ENCODE measurements around the gene PPP1R12B.
"Not testable (repeated sequence)": the region's sequence is repeated elsewhere in the genome, so short reads cannot be mapped to it uniquely, and the experiment has no call there.

The PPP1R12B gene

GRCh38 chr1:202540014-202540413, 191.5 kb downstream of the PPP1R12B start:
- DNase-seq: no peak

- no peak for DNase-seq
Observed at GRCh38 chr1:202540448-202540847, 191.9 kb downstream of the PPP1R12B start.

GRCh38 chr1:202540858-202541257, 192.4 kb downstream of the PPP1R12B start:
- not testable (repeated sequence) for DNase-seq

GRCh38 chr1:202542415-202542814, 193.9 kb downstream of the PPP1R12B start:
- not testable (repeated sequence) for DNase-seq

GRCh38 chr1:202543537-202543936, 195.0 kb downstream of the PPP1R12B start:
- DNase-seq: not testable (repeated sequence)

- not testable (repeated sequence) for DNase-seq
Observed at GRCh38 chr1:202544766-202545449, 196.4 kb downstream of the PPP1R12B start.

GRCh38 chr1:202545647-202546303, 197.3 kb downstream of the PPP1R12B start:
- not testable (repeated sequence) for DNase-seq

GRCh38 chr1:202546377-202546776, 197.9 kb downstream of the PPP1R12B start:
- DNase-seq: not testable (repeated sequence)

GRCh38 chr1:202546796-202547195, 198.3 kb downstream of the PPP1R12B start:
- DNase-seq: not testable (repeated sequence)

- no peak for DNase-seq
Observed at GRCh38 chr1:202547215-202547614, 198.7 kb downstream of the PPP1R12B start.

GRCh38 chr1:202550088-202550487, 201.6 kb downstream of the PPP1R12B start:
- DNase-seq: not testable (repeated sequence)

GRCh38 chr1:202551683-202552082, 203.2 kb downstream of the PPP1R12B start:
- DNase-seq: no peak

- DNase-seq: not testable (repeated sequence)
Observed at GRCh38 chr1:202552615-202553014, 204.1 kb downstream of the PPP1R12B start.

GRCh38 chr1:202553078-202553477, 204.6 kb downstream of the PPP1R12B start:
- DNase-seq: not testable (repeated sequence)

GRCh38 chr1:202553560-202554038, 205.1 kb downstream of the PPP1R12B start:
- peak; percentile 78 for DNase-seq

- not testable (repeated sequence) for DNase-seq
Observed at GRCh38 chr1:202554619-202555018, 206.1 kb downstream of the PPP1R12B start.

GRCh38 chr1:202556037-202556436, 207.5 kb downstream of the PPP1R12B start:
- DNase-seq: not testable (repeated sequence)

GRCh38 chr1:202557662-202558061, 209.2 kb downstream of the PPP1R12B start:
- not testable (repeated sequence) for DNase-seq

GRCh38 chr1:202561240-202561639, 212.7 kb downstream of the PPP1R12B start:
- no peak for DNase-seq

- DNase-seq: no peak
Observed at GRCh38 chr1:202561726-202562443, 213.4 kb downstream of the PPP1R12B start.

- no peak for DNase-seq
Observed at GRCh38 chr1:202562444-202563060, 214.1 kb downstream of the PPP1R12B start.

- DNase-seq: no peak
Observed at GRCh38 chr1:202563818-202564217, 215.3 kb downstream of the PPP1R12B start.

GRCh38 chr1:202564958-202565495, 216.5 kb downstream of the PPP1R12B start:
- DNase-seq: no peak
